ENCODE results near the gene SOST.

DNA sequence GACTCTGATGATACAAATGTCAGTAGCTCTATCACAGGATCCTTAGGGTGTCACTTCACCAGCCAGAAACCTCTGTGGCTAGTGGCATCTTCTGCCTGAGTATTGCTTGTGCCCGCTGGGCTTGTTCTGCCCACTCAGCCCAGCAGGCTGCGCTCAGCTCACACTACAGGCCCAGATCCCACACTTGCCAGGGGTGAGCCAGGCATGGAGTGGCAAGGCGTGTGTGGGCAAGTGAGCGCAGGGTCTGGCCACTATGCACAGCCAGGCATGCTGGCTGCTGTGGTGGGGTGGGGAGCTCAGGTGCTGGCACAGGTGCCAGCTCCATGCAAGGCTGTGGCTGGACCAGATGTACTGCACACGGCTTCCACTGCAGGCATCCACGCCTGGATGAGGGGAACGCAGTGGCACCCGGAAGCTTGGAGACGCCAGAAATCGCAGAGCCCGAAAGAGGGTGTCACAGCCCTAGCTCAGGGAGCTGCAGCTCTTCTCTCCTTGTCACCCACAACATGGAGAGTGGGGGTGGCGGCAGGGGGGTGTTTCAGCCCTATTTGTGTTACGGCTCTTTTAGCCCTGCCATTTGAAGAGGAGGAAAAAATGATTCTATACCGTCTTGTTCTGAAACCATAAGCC, 31.8 kb upstream of the SOST start:
- TF ChIP-seq, protein P1, sequence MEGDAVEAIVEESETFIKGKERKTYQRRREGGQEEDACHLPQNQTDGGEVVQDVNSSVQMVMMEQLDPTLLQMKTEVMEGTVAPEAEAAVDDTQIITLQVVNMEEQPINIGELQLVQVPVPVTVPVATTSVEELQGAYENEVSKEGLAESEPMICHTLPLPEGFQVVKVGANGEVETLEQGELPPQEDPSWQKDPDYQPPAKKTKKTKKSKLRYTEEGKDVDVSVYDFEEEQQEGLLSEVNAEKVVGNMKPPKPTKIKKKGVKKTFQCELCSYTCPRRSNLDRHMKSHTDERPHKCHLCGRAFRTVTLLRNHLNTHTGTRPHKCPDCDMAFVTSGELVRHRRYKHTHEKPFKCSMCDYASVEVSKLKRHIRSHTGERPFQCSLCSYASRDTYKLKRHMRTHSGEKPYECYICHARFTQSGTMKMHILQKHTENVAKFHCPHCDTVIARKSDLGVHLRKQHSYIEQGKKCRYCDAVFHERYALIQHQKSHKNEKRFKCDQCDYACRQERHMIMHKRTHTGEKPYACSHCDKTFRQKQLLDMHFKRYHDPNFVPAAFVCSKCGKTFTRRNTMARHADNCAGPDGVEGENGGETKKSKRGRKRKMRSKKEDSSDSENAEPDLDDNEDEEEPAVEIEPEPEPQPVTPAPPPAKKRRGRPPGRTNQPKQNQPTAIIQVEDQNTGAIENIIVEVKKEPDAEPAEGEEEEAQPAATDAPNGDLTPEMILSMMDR (IDR thresholded peaks at IDR 0.05; ENCODE audit: insufficient read depth, low read depth, low read length) = no peak
- TF ChIP-seq EZH2 (IDR thresholded peaks at IDR 0.05; ENCODE audit: insufficient read depth, low read length) = no peak
